Adrenal gland (tissue), 5 donors: Measurements from ENCODE around the gene METTL2B.
"Not testable (repeated sequence)": the region's sequence is repeated elsewhere in the genome, so short reads cannot be mapped to it uniquely, and the experiment has no call there.

Experiments used
- POLR2A ChIP-seq, 2 donors: fragments of 450-650 bp; IDR thresholded peaks; one replicate each; pipeline ENCODE4 v1.6.1; 2017; ENCODE audit warnings: antibody characterized with exemption in 2 of 2, mild to moderate bottlenecking in 2 of 2, moderate library complexity in 1 of 2
- TF ChIP-seq, protein P1 (sequence below), 6 experiments: fragments of 450-650 bp in 4 of 6; fragments of 200-600 bp in 2 of 6; sonication (generic) in 1 of 6; IDR thresholded peaks; 1 replicate in 5 of 6; 2 replicates in 1 of 6; pipeline versions ENCODE4 v1.5.1 to v1.8.0; 2016 to 2021; ENCODE audit warnings: antibody characterized with exemption in 6 of 6, mild to moderate bottlenecking in 2 of 6, moderate library complexity in 1 of 6
- donor health status: DM: no; HTN: no; CAD: no.

DNA sequence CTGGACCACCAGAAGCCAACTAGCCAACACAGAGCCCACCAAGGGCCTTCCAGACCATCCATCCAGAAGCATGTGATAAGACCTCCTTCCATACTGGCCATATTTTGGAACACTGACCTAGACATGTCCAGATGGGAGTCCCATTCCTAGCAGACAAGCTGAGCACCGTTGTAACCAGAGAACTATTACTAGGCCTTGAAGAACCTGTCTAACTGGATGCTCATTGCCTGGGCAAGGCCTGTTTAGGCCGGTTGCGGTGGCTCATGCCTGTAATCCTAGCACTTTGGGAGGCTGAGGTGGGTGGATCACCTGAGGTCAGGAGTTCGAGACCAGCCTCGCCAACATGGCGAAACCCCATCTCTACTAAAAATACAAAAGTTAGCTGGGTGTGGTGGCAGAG lies 19.2 kb upstream of the METTL2B start:
- TF ChIP-seq, protein P1, sequence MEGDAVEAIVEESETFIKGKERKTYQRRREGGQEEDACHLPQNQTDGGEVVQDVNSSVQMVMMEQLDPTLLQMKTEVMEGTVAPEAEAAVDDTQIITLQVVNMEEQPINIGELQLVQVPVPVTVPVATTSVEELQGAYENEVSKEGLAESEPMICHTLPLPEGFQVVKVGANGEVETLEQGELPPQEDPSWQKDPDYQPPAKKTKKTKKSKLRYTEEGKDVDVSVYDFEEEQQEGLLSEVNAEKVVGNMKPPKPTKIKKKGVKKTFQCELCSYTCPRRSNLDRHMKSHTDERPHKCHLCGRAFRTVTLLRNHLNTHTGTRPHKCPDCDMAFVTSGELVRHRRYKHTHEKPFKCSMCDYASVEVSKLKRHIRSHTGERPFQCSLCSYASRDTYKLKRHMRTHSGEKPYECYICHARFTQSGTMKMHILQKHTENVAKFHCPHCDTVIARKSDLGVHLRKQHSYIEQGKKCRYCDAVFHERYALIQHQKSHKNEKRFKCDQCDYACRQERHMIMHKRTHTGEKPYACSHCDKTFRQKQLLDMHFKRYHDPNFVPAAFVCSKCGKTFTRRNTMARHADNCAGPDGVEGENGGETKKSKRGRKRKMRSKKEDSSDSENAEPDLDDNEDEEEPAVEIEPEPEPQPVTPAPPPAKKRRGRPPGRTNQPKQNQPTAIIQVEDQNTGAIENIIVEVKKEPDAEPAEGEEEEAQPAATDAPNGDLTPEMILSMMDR (IDR thresholded peaks at IDR 0.05) = not testable (repeated sequence)
- not testable (repeated sequence) for TF ChIP-seq POLR2A (IDR thresholded peaks at IDR 0.05)
